NB4 (cell line): Measurements from ENCODE around the gene PPP1R37.

Experiments used
- CTCF ChIP-seq: IDR thresholded peaks from one replicate; pipeline ENCODE4 v1.5.1; 2012; ENCODE audit warnings: low read depth, low read length
- MAX ChIP-seq: IDR thresholded peaks from 2 replicates; pipeline ENCODE4 v1.6.1; 2011; ENCODE audit warnings: low read depth, low read length
- MYC ChIP-seq: IDR thresholded peaks from 2 replicates; pipeline ENCODE4 v1.6.1; 2011; ENCODE audit warnings: low read depth, low read length
- POLR2A ChIP-seq: IDR thresholded peaks from 2 replicates; pipeline ENCODE4 v1.6.1; 2011; ENCODE audit warnings: mild to moderate bottlenecking; ENCODE audit not compliant: insufficient read length; ENCODE audit errors: extremely low read depth

GRCh38 chr19:45119582-45119981 lies 26.6 kb downstream of the PPP1R37 start:
- TF ChIP-seq CTCF (no peak), POLR2A (no peak), MAX (no peak), MYC (no peak)
